HUES6 (cell line): ENCODE measurements around the gene ABCC10.
"Not testable (repeated sequence)": the region's sequence is repeated elsewhere in the genome, so short reads cannot be mapped to it uniquely, and the experiment has no call there.

ENCODE experiments used
- H3K27ac ChIP-seq: 2 replicates; pipeline ENCODE4 v1.7.0; 2013; ENCODE audit warnings: low read depth, mild to moderate bottlenecking, low read length, inconsistent platforms
- H3K27me3 ChIP-seq: 2 replicates; pipeline ENCODE4 v1.6.1; 2013; ENCODE audit warnings: low read length; ENCODE audit not compliant: control insufficient read depth, insufficient read depth
- H3K36me3 ChIP-seq: 2 replicates; pipeline ENCODE4 v1.6.1; 2013; ENCODE audit warnings: low read length; ENCODE audit not compliant: control insufficient read depth, insufficient read depth
- H3K4me1 ChIP-seq: 2 replicates; pipeline ENCODE4 v1.6.1; 2013; ENCODE audit warnings: low read length; ENCODE audit not compliant: control insufficient read depth, insufficient read depth
- H3K4me3 ChIP-seq: 2 replicates; pipeline ENCODE4 v1.5.1; 2013; ENCODE audit warnings: low read depth, low read length
- H3K9ac ChIP-seq: one replicate; pipeline ENCODE4 v1.6.1; 2013; ENCODE audit warnings: mild to moderate bottlenecking, low read length
- H3K9me3 ChIP-seq: 2 replicates; pipeline ENCODE4 v1.6.1; 2013; ENCODE audit warnings: low read depth, low read length; ENCODE audit not compliant: control insufficient read depth, insufficient read depth

ABCC10 gene

GRCh38 chr6:43427406-43428111 lies at the start of gene ABCC10:
Gene ABCC10 (plus strand): TSS chr6:43427541. CDS start chr6:43427979, 438 bp downstream.
- H3K9me3 ChIP-seq: peaks cover 12% of the 10 kb centered on the region
- H3K36me3 ChIP-seq: peaks cover 5% of the 10 kb centered on the region
- H3K27me3 ChIP-seq: no peaks in the 10 kb centered on the region
- peak within 1 kb of the TSS; percentile 66 for H3K27ac ChIP-seq
- H3K4me1 ChIP-seq: no peaks in the 10 kb centered on the region
- H3K9ac ChIP-seq: peak within 1 kb of the TSS; percentile 90
- peak within 1 kb of the TSS; percentile 96 for H3K4me3 ChIP-seq

- Histone ChIP-seq H3K9ac (no peak overlapping the region), H3K36me3 (no peaks in the 10 kb centered on the region), H3K27me3 (no peaks in the 10 kb centered on the region; the same call in 1 of the 2 replicates), H3K9me3 (no peaks in the 10 kb centered on the region), H3K4me3 (no peak overlapping the region), H3K27ac (no peak overlapping the region), H3K4me1 (no peaks in the 10 kb centered on the region)
Observed at GRCh38 chr6:43377710-43378229, 49.6 kb upstream of the ABCC10 start.

- no peaks in the 10 kb centered on the region for H3K36me3 ChIP-seq
- H3K4me3 ChIP-seq: no peak overlapping the region
- no peaks in the 10 kb centered on the region for H3K9me3 ChIP-seq
- H3K27ac ChIP-seq: no peak overlapping the region
- no peaks in the 10 kb centered on the region for H3K4me1 ChIP-seq
- H3K27me3 ChIP-seq: no peaks in the 10 kb centered on the region; the same call in 1 of the 2 replicates
- no peak overlapping the region for H3K9ac ChIP-seq
Observed at GRCh38 chr6:43378631-43379030, 48.7 kb upstream of the ABCC10 start.

- H3K9me3 ChIP-seq, H3K27me3 ChIP-seq, H3K9ac ChIP-seq, H3K4me1 ChIP-seq, H3K27ac ChIP-seq, H3K4me3 ChIP-seq, H3K36me3 ChIP-seq: not testable (repeated sequence)
Observed at GRCh38 chr6:43380858-43381257, 46.5 kb upstream of the ABCC10 start.

DNA sequence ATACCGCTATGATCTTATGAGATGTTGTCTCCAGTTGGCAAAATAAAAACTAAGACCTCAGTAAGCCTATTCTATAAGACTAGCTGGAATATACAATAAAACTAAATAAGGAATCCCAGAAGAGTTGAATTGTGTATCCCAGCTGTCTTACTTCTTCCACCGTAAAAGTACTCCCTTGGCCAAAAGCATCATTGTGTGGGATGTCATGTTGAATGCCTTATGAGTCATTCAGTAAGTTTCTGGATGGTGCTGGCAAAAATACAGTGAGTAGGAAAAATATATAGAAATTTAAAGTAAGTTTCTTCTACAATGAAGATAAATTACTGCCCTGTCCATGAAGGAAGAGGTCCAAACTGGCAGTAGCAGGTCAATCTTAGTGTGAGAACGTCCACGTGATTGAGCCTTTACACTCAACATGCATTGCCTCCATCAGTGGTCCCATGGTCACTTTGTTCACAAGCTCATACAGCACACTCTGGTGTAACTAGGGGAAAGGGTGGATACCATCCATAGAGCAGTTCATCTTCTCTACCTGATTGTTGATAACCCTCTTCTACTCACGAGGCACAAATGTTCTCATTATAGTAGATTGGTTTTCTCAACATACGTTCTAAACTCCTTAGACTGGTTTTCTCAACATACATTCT lies 44.2 kb upstream of the ABCC10 start:
- H3K36me3 ChIP-seq: no peaks in the 10 kb centered on the region
- H3K9ac ChIP-seq: no peak overlapping the region
- H3K27ac ChIP-seq: no peak overlapping the region
- H3K27me3 ChIP-seq: no peaks in the 10 kb centered on the region; the same call in 1 of the 2 replicates
- no peak overlapping the region for H3K4me3 ChIP-seq
- H3K4me1 ChIP-seq: no peaks in the 10 kb centered on the region
- no peaks in the 10 kb centered on the region for H3K9me3 ChIP-seq

- no peaks in the 10 kb centered on the region for H3K9me3 ChIP-seq
- H3K27ac ChIP-seq: no peak overlapping the region
- H3K36me3 ChIP-seq: no peaks in the 10 kb centered on the region
- H3K9ac ChIP-seq: no peak overlapping the region
- H3K27me3 ChIP-seq: no peaks in the 10 kb centered on the region
- H3K4me1 ChIP-seq: peaks cover 12% of the 10 kb centered on the region; the same call in 1 of the 2 replicates
- no peak overlapping the region for H3K4me3 ChIP-seq
Observed at GRCh38 chr6:43386492-43386891, 40.8 kb upstream of the ABCC10 start.

DNA sequence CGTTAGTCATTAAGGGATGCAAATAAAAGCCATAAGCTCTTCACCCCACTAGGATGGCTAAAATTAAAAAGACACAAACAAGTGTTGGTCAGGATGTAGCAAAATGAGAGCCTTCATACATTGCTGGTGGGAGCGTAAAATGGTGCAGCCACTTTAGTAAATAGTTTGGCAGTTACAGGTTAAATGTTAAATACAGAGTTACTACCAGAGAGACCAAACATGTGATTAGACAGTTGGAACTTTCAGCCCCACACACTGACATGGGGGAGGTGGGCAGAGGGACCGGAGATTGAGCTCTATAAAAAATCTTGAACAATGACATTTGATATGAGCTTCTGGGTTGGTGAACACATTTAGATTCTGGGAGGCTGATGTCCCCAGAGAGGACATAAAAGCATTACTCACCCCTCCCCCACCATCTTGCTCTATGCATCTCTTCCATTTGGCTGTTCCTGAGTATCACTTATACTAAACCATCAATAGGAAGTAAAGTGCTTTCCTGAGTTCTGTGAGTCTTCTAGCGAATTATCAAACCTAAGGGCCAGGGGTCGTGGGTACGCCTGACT lies 37.5 kb upstream of the ABCC10 start:
- no peaks in the 10 kb centered on the region for H3K36me3 ChIP-seq
- H3K27me3 ChIP-seq: no peaks in the 10 kb centered on the region
- H3K4me1 ChIP-seq: peaks cover 16% of the 10 kb centered on the region; the same call in 1 of the 2 replicates
- no peaks in the 10 kb centered on the region for H3K9me3 ChIP-seq
- H3K4me3 ChIP-seq: no peak overlapping the region
- no peak overlapping the region for H3K27ac ChIP-seq
- no peak overlapping the region for H3K9ac ChIP-seq

- not testable (repeated sequence) for H3K4me3 ChIP-seq, H3K27ac ChIP-seq, H3K36me3 ChIP-seq, H3K27me3 ChIP-seq, H3K9me3 ChIP-seq
- H3K4me1 ChIP-seq: peaks cover 17% of the 10 kb centered on the region; the same call in 1 of the 2 replicates
- H3K9ac ChIP-seq: peak overlapping the region; percentile 3
Observed at GRCh38 chr6:43390753-43391439, 36.4 kb upstream of the ABCC10 start.

- Histone ChIP-seq H3K4me3 (no peak overlapping the region; the same call in 1 of the 2 replicates), H3K9ac (peak overlapping the region; percentile 3), H3K4me1 (peaks cover 19% of the 10 kb centered on the region)
Observed at GRCh38 chr6:43391440-43392031, 35.8 kb upstream of the ABCC10 start.

GRCh38 chr6:43393133-43393532 lies 34.2 kb upstream of the ABCC10 start:
- H3K4me1 ChIP-seq: peaks cover 23% of the 10 kb centered on the region
- H3K27me3 ChIP-seq, H3K9ac ChIP-seq, H3K27ac ChIP-seq, H3K36me3 ChIP-seq, H3K4me3 ChIP-seq, H3K9me3 ChIP-seq: not testable (repeated sequence)

More at GRCh38 chr6:43391440-43392031, 35.8 kb upstream of the ABCC10 start:
- no peaks in the 10 kb centered on the region for H3K36me3 ChIP-seq
- no peaks in the 10 kb centered on the region for H3K27me3 ChIP-seq
- no peaks in the 10 kb centered on the region for H3K9me3 ChIP-seq
- H3K27ac ChIP-seq: no peak overlapping the region
